Astrocyte (in vitro differentiated cells and primary cell): ENCODE data around the gene RDH13. TPM values are rescaled to one million over a fixed set of nuclear protein-coding genes. Genes with fewer than 3 reads are reported as not detected.

ENCODE experiments used
- DNase-seq: peaks from one replicate; pipeline ENCODE4 v3.0.0-alpha.2; 2010; ENCODE audit warnings: low read depth
- FAIRE-seq: peaks from 2 replicates; lab custom pipeline; 2011; peaks lifted over from hg19 to GRCh38; lab: Jason Lieb, UNC
- H2AFZ ChIP-seq: 2 replicates; pipeline ENCODE4 v1.6.0; 2012; ENCODE audit warnings: low read depth, low read length, inconsistent platforms
- H3K27ac ChIP-seq: 2 replicates; pipeline ENCODE4 v1.5.1; 2011; ENCODE audit warnings: low read depth, low read length, inconsistent platforms
- H3K27me3 ChIP-seq: 2 replicates; pipeline ENCODE4 v1.6.0; 2011; ENCODE audit warnings: low read length, inconsistent platforms; ENCODE audit not compliant: insufficient read depth
- H3K36me3 ChIP-seq: 2 replicates; pipeline ENCODE4 v1.5.1; 2011; ENCODE audit warnings: low read length, inconsistent platforms; ENCODE audit not compliant: insufficient read depth
- H3K4me1 ChIP-seq: 2 replicates; pipeline ENCODE4 v1.5.1; 2011; ENCODE audit warnings: low read length, inconsistent platforms; ENCODE audit not compliant: insufficient read depth
- H3K4me2 ChIP-seq: 2 replicates; pipeline ENCODE4 v1.6.0; 2012; ENCODE audit warnings: low read length, inconsistent platforms
- H3K4me3 ChIP-seq: 2 replicates; pipeline ENCODE4 v1.5.1; 2011; ENCODE audit warnings: low read depth, mild to moderate bottlenecking, low read length, inconsistent platforms; ENCODE audit not compliant: insufficient read depth
- H3K79me2 ChIP-seq: 2 replicates; pipeline ENCODE4 v1.6.0; 2012; ENCODE audit warnings: mild to moderate bottlenecking, low read length, inconsistent platforms; ENCODE audit not compliant: insufficient read depth
- H3K9ac ChIP-seq: 2 replicates; pipeline ENCODE4 v1.6.0; 2012; ENCODE audit warnings: mild to moderate bottlenecking, low read length, inconsistent platforms
- H3K9me3 ChIP-seq: 2 replicates; pipeline ENCODE4 v1.5.1; 2012; ENCODE audit warnings: low read depth, mild to moderate bottlenecking, low read length, inconsistent platforms; ENCODE audit not compliant: insufficient read depth
- H4K20me1 ChIP-seq: 2 replicates; pipeline ENCODE4 v1.6.0; 2012; ENCODE audit warnings: low read length, inconsistent platforms; ENCODE audit not compliant: insufficient read depth
- H3K27ac Mint-ChIP-seq: one replicate; pipeline ENCODE4 v1.8.0; 2021; ENCODE audit warnings: mild to moderate bottlenecking, mixed read lengths; ENCODE audit not compliant: unreplicated experiment
- H3K27me3 Mint-ChIP-seq: one replicate; pipeline ENCODE4 v1.8.0; 2021; ENCODE audit warnings: low read depth, mixed read lengths; ENCODE audit not compliant: unreplicated experiment
- H3K36me3 Mint-ChIP-seq: one replicate; pipeline ENCODE4 v1.8.0; 2021; ENCODE audit warnings: low read depth, mixed read lengths; ENCODE audit not compliant: unreplicated experiment
- H3K4me1 Mint-ChIP-seq: one replicate; pipeline ENCODE4 v1.8.0; 2021; ENCODE audit warnings: low read depth, mixed read lengths; ENCODE audit not compliant: unreplicated experiment
- H3K4me3 Mint-ChIP-seq: one replicate; pipeline ENCODE4 v1.8.0; 2021; ENCODE audit warnings: mild to moderate bottlenecking, moderate library complexity, mixed read lengths; ENCODE audit not compliant: unreplicated experiment
- H3K9me3 Mint-ChIP-seq: one replicate; pipeline ENCODE4 v1.8.0; 2021; ENCODE audit warnings: mild to moderate bottlenecking, mixed read lengths; ENCODE audit not compliant: unreplicated experiment
- EZH2 ChIP-seq: IDR thresholded peaks from 2 replicates; pipeline ENCODE4 v1.6.1; 2012; ENCODE audit warnings: mild to moderate bottlenecking, low read length, inconsistent platforms; ENCODE audit not compliant: insufficient read depth
- total RNA-seq: library from RNA; stranded (reverse); gene quantifications from 2 replicates; pipeline ENCODE4 v1.2.1, GENCODE V29; 2021
- TF ChIP-seq, protein P1 (sequence below): IDR thresholded peaks from 2 replicates; pipeline ENCODE4 v1.5.1; 2011; ENCODE audit warnings: low read depth, mild to moderate bottlenecking, inconsistent platforms, low read length, moderate library complexity; ENCODE audit not compliant: insufficient read depth

The RDH13 gene
- total RNA-seq, 1 donor from 2014 or later: 22.6 TPM

DNA sequence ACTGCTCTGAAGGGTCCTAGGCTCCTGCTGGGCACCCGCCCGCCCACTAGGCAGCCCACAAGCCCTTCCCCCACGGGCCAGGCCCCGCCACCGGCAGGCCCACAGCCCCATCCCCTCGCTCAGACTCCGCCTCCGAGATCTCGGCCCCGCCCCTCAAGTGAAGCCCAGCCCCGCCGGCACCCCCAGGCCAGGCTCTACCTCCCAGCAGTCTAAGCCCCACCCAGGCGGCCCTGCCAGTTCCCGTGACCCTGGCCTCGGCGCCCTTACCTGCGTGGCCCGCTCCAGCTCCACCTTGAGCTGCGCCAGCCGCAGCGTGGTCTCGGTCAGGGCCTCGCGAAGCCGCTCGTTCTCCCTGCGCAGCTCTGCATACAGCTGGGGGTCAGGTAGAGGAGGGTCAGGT lies 29.0 kb upstream of the RDH13 start:
- Histone ChIP-seq H3K4me3 (no peak overlapping the region), H3K79me2 (no peaks in the 10 kb centered on the region), H3K27ac (no peak overlapping the region), H4K20me1 (peaks cover 28% of the 10 kb centered on the region), H2AFZ (no peak overlapping the region), H3K9me3 (no peaks in the 10 kb centered on the region), H3K4me1 (peaks cover 14% of the 10 kb centered on the region), H3K27me3 (no peaks in the 10 kb centered on the region), H3K4me2 (no peak overlapping the region), H3K36me3 (no peaks in the 10 kb centered on the region), H3K9ac (no peak overlapping the region)
- no peaks in the 10 kb centered on the region for H3K9me3 Mint-ChIP-seq
- H3K27ac Mint-ChIP-seq: no peak overlapping the region
- peaks cover 6% of the 10 kb centered on the region for H3K36me3 Mint-ChIP-seq
- H3K27me3 Mint-ChIP-seq: no peaks in the 10 kb centered on the region
- DNase-seq (no peak), FAIRE-seq (no peak)
- peaks cover 14% of the 10 kb centered on the region for H3K4me1 Mint-ChIP-seq
- no peak for TF ChIP-seq EZH2
- no peak overlapping the region for H3K4me3 Mint-ChIP-seq

DNA sequence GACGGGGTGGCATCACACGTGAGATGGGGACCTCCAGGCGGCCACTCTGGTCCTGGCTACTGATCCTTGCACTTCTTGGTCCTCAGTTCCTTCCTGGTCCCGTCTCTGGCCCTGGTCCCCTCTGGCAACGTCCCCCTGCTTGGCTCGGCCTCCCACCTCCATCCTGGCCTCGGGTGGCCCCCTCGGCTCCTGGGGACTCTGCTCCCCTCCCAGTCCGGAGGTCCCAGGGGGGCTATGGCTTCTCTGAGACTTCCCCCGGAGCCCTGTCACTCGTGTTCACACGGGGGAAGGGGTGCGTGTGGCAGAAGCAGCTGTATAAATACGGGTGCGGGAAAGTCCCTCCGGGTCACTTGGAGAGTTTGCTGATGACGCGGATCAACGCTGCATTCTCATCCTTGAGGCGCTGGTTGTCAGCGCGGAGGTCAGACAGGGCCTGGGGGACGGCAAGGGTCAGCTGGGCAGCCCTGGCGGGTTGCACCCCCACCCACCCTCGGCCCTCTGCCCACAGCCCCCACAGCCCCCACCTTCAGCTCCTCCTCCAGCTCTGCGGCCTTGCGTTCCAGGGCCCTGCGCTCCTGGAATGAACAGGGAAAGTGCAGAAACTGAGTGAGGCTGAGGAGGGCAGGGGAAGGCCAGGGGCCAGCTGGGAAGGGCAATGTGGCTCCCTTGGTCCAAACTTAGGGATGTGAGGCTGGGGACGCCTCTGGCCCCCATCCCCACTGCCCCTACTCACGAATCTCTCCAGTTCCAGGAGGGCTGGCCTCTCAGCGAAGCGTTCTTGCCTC lies 28.4 kb upstream of the RDH13 start:
- Histone ChIP-seq H3K4me2 (no peak overlapping the region), H3K79me2 (no peaks in the 10 kb centered on the region), H3K4me1 (peaks cover 19% of the 10 kb centered on the region), H3K9me3 (no peaks in the 10 kb centered on the region), H4K20me1 (peaks cover 28% of the 10 kb centered on the region), H3K4me3 (no peak overlapping the region), H3K9ac (no peak overlapping the region), H3K27ac (no peak overlapping the region), H3K27me3 (no peaks in the 10 kb centered on the region), H2AFZ (no peak overlapping the region), H3K36me3 (no peaks in the 10 kb centered on the region)
- Mint-ChIP-seq H3K4me3 (no peak overlapping the region), H3K27ac (no peak overlapping the region), H3K27me3 (no peaks in the 10 kb centered on the region), H3K9me3 (no peaks in the 10 kb centered on the region), H3K4me1 (peaks cover 14% of the 10 kb centered on the region), H3K36me3 (peaks cover 6% of the 10 kb centered on the region)
- DNase-seq (no peak), FAIRE-seq (no peak)
- no peak for TF ChIP-seq EZH2
- TF ChIP-seq, protein P1, sequence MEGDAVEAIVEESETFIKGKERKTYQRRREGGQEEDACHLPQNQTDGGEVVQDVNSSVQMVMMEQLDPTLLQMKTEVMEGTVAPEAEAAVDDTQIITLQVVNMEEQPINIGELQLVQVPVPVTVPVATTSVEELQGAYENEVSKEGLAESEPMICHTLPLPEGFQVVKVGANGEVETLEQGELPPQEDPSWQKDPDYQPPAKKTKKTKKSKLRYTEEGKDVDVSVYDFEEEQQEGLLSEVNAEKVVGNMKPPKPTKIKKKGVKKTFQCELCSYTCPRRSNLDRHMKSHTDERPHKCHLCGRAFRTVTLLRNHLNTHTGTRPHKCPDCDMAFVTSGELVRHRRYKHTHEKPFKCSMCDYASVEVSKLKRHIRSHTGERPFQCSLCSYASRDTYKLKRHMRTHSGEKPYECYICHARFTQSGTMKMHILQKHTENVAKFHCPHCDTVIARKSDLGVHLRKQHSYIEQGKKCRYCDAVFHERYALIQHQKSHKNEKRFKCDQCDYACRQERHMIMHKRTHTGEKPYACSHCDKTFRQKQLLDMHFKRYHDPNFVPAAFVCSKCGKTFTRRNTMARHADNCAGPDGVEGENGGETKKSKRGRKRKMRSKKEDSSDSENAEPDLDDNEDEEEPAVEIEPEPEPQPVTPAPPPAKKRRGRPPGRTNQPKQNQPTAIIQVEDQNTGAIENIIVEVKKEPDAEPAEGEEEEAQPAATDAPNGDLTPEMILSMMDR: no peak

DNA sequence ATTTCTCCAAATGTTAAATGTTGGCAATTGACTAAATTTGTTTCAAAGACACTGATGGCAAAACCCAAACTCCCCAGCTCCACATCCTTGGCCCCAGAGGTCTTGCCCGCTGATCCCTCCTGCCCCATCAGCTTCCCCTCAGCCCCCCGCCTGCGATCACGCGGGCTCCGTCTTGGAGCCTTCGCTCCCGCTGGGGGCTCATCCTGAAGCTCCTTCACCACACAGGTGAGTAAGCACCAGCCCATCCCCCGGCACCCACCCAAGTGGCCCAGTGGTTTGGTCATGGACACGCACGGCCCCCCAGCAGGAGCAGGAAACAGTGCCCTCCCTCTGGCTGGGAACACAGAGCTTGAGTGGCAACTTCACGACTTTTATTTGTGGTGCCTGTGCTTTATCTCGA lies 27.6 kb upstream of the RDH13 start:
- no peak for FAIRE-seq
- H3K4me3 Mint-ChIP-seq: no peak overlapping the region
- TF ChIP-seq, protein P1: no peak
- no peak for TF ChIP-seq EZH2

More for the DNA sequence above, 27.6 kb upstream of the RDH13 start:
- Mint-ChIP-seq H3K9me3 (no peaks in the 10 kb centered on the region), H3K27ac (no peak overlapping the region), H3K27me3 (peaks cover 5% of the 10 kb centered on the region), H3K4me1 (peaks cover 14% of the 10 kb centered on the region), H3K36me3 (peaks cover 6% of the 10 kb centered on the region)
- no peak overlapping the region for H3K9ac ChIP-seq
- H3K9me3 ChIP-seq: no peaks in the 10 kb centered on the region
- no peaks in the 10 kb centered on the region for H3K36me3 ChIP-seq
- H3K27ac ChIP-seq: no peak overlapping the region
- no peak overlapping the region for H3K4me2 ChIP-seq
- H3K27me3 ChIP-seq: peaks cover 6% of the 10 kb centered on the region
- H3K79me2 ChIP-seq: no peaks in the 10 kb centered on the region
- no peak for DNase-seq
- H3K4me3 ChIP-seq: no peak overlapping the region
- H4K20me1 ChIP-seq: peaks cover 34% of the 10 kb centered on the region
- peaks cover 19% of the 10 kb centered on the region for H3K4me1 ChIP-seq
- H2AFZ ChIP-seq: no peak overlapping the region
